ENCODE results near the gene RPS18.

The RPS18 gene

DNA sequence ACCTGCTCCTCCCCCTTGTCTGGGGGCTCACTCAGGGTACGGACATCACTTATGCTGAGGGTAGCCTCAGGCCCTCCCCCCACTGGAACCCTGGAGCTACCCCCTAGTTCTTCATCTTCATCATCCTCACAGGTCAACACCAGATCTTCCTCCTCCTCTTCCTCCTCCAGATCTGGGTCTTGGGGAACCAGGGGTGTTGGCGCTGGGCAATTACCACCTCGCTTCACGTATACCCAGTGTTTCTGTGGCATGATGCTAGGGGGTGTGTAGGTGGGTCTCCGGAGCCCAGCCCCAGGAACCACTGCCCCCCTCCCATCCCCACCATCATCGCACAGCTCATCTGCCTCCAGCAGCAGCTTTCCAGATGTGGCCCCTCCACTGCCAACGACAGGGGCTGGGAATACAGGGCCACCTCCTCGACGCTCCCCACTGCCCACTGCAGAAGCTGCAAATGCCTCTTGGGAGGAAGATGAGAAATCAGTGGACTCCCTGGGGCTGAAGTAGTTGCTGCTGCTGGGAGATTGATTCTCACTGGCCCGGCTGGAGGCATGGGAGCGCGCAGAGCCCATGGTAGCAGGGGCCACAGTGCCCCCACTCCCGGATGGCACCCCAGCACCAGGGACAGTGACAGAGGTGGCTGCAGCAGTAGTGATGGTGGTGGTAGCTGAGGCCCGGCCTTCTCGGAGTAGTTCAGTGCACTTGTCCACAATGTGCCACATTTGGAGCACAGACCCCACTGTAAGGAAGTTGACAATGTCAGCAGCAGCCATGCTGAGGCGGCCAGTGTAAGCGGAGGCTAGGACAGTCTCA lies 44.1 kb downstream of the RPS18 start:
- DNase-seq, result no peak

DNA sequence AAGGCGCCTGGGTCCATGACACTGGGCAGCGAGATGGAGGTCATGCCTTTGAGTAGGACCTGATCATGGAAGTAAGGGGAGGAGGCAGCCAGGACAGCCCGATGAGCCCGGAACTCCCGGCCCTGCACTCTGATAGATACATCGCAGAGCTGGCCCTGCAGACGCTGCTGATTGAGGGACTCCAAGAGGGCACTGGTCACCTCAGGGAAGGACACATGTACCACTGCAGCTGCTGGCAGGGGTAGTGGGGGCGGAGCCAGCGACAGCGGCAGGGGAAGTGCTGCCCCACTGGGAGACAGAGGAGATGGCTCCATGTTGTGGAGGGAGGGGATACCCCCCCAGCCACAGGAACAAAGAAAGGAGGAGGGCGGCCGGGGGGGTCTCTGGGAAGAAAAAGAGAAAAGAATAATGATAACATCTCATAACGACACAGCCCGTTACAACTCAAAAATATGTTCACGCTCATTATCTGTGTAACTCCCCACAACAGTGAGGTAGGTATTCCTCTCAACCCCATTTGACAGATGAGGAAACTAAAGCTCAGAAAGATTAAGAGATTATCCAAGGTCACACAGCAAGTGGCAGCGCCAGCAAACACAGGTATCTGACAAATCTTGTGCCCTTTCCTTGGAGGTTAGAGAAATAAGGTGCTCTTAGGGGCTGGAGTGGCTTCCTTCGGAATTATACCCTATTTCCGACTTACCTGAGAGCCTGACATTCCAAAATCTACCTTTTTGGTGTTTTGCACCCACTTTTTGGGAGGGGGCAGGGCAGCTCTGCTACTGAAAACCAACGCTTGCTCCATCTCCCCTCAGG lies 44.9 kb downstream of the RPS18 start:
- DNase-seq, result no peak

DNA sequence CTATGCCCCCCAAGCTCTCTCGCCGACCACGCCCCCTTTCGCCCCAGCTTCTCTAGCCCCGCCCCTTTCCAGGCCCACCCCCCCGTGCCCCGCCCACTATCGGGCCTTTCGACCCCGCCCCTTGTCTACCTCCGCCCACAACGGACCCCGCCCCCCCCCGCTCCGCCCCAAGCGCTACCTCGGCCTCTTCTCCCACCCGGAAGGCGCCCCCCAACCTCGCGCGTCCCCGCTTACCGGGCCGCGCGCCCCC lies 45.5 kb downstream of the RPS18 start:
- DNase-seq, result no peak

DNA sequence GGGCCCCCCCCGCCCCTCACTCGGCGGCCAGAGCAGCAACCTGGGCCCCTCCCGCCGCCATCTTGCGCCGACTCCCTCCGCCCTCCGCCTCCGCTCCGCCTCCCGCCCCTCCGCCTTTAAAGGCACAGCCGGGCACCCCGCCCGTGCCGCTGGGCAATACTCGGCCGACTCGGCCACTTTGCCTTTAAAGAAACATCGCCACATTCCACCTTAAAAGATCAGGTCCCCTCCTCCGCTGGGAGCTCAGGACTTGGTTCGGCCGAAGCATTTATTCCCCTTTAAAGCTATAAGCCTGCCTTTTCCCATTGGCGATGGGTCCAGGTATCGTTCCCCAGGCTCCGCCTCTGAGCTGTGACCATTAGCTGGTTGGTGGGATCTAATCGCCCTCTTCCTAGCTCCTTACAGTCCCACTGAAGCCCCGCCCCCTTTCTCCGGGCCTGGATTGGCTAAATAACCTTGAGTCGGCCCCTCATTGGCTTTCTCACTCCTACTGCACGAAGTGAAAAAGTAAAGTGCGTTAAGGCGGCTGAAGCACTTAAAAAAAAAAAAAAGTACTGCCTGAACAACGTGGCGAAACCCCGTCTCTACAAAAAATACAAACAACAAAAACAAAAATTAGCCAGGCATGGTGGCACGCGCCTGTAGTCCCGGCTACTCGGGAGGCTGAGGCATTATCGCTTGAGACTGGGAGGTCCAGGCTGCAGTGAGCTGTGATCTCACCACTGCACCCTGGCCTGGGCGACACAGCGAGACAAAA lies 46.0 kb downstream of the RPS18 start, which contains the start of gene ZBTB22:
Gene ZBTB22 (minus strand): TSS at position 76 of the 757 bp plus-strand sequence. CDS start 828 bp downstream, outside the sequence.
- DNase-seq, result peak; percentile 90 to 99

GRCh38 chr6:33318426-33319073 lies 46.7 kb downstream of the RPS18 start:
- DNase-seq, result no peak

DNA sequence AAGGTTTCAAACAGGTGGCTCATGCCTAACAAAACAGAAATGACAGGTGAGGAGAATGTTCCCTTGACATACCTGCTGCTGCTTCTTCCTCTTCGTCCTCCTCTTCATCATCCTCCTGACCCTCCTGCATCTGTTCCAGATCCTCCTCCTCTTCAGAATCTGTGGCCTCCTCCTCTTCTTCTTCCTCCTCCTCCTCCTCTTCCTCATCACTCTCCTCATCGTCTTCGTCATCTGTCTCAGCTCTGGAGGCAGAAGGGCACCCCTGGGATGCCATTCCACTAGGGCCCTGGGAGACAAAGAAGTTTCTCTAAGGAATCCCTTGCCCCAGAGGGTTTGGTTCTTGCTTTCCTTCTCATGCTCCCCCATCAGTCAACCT lies 48.1 kb downstream of the RPS18 start:
- no peak for DNase-seq

- no peak for DNase-seq
Observed at GRCh38 chr6:33320315-33321181, 48.7 kb downstream of the RPS18 start.

GRCh38 chr6:33321227-33321626 lies 49.4 kb downstream of the RPS18 start:
- DNase-seq, result no peak

GRCh38 chr6:33323623-33323948 lies 51.7 kb downstream of the RPS18 start:
- DNase-seq, result peak in 1 of 2 donors; percentile 38

DNA sequence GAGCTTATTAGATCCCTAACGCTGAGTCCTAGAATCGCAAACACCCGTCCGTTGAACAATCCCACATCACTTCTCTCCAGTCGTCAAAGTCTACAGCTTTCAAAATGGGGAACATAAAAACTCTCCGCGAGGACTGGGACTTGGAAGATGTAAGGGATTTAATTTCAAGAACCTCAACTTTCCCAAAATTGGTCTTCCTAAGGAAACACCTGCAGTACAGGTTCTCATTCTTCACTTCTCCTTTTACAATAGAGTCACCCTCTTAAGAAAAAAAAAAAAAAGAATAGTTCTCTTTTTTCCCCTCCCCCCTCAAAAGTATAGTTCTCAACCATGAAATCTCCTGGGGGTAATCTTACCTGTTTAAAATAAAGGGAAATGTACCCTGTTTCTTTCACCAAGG lies 52.2 kb downstream of the RPS18 start:
- peak in 1 of 2 donors; percentile 44 for DNase-seq

Measured in bone marrow (tissue), 2 donors.